DOHH2 (cell line): ENCODE measurements around the gene TRABD2A.

ENCODE experiments used
- H3F3A ChIP-seq: fragments of 200-600 bp; sonication (generic), shearing (Covaris generic); 2 replicates; pipeline ENCODE4 v1.6.0; 2016; ENCODE audit warnings: antibody characterized with exemption, mild to moderate bottlenecking; ENCODE audit not compliant: control insufficient read depth, insufficient read depth
- H3K27ac ChIP-seq: fragments of 200-600 bp; sonication (generic); 2 replicates; pipeline ENCODE4 v1.5.1; 2014; ENCODE audit warnings: low read depth, mild to moderate bottlenecking, low read length, moderate library complexity
- H3K27me3 ChIP-seq: fragments of 200-600 bp; sonication (generic); 2 replicates; pipeline ENCODE4 v1.6.1; 2014; ENCODE audit warnings: mild to moderate bottlenecking, low read length, mixed read lengths; ENCODE audit not compliant: control insufficient read depth
- H3K36me3 ChIP-seq: fragments of 200-600 bp; sonication (generic); 2 replicates; pipeline ENCODE4 v1.6.1; 2014; ENCODE audit warnings: mild to moderate bottlenecking, low read length, moderate library complexity, mixed read lengths; ENCODE audit not compliant: control insufficient read depth
- H3K4me1 ChIP-seq: fragments of 200-600 bp; sonication (generic); 2 replicates; pipeline ENCODE4 v1.6.1; 2014; ENCODE audit warnings: mild to moderate bottlenecking, low read length, mixed read lengths; ENCODE audit not compliant: control insufficient read depth
- H3K4me2 ChIP-seq: fragments of 200-600 bp; sonication (generic); 2 replicates; pipeline ENCODE4 v1.6.0; 2014; ENCODE audit warnings: mild to moderate bottlenecking, low read length, moderate library complexity
- H3K4me3 ChIP-seq: fragments of 200-600 bp; sonication (generic); 2 replicates; pipeline ENCODE4 v1.5.1; 2014; ENCODE audit warnings: mild to moderate bottlenecking, low read length, mixed read lengths
- H3K79me2 ChIP-seq: fragments of 200-600 bp; sonication (generic); 2 replicates; pipeline ENCODE4 v1.6.1; 2014; ENCODE audit warnings: mild to moderate bottlenecking, low read length, mixed read lengths; ENCODE audit not compliant: control insufficient read depth
- H3K9me2 ChIP-seq: fragments of 200-600 bp; sonication (generic); replicated peaks from 2 replicates; pipeline ENCODE4 v1.6.1; 2014; ENCODE audit warnings: mild to moderate bottlenecking, low read length, mixed read lengths; ENCODE audit not compliant: control insufficient read depth
- H3K9me3 ChIP-seq: fragments of 200-600 bp; sonication (generic); 2 replicates; pipeline ENCODE4 v1.6.1; 2014; ENCODE audit warnings: antibody characterized with exemption, low read length, mixed read lengths; ENCODE audit not compliant: control insufficient read depth, insufficient read depth
- H4K20me1 ChIP-seq: fragments of 200-600 bp; sonication (generic); 2 replicates; pipeline ENCODE4 v1.6.0; 2014; ENCODE audit warnings: low read depth, mild to moderate bottlenecking, antibody characterized with exemption, low read length, moderate library complexity; ENCODE audit not compliant: control insufficient read depth, insufficient read depth
- EZH2phosphoT487 ChIP-seq: fragments of 200-600 bp; sonication (generic); IDR thresholded peaks from 2 replicates; pipeline ENCODE4 v1.6.1; 2017; ENCODE audit warnings: borderline replicate concordance, mild to moderate bottlenecking, antibody characterized with exemption, low read length, moderate library complexity, mixed read lengths
- TF ChIP-seq, protein P1 (sequence below): fragments of 200-600 bp; sonication (generic); IDR thresholded peaks from one replicate; pipeline ENCODE4 v1.5.1; 2014; ENCODE audit warnings: antibody characterized with exemption, mild to moderate bottlenecking, low read depth, low read length; ENCODE audit not compliant: poor library complexity, severe bottlenecking

The TRABD2A gene

DNA sequence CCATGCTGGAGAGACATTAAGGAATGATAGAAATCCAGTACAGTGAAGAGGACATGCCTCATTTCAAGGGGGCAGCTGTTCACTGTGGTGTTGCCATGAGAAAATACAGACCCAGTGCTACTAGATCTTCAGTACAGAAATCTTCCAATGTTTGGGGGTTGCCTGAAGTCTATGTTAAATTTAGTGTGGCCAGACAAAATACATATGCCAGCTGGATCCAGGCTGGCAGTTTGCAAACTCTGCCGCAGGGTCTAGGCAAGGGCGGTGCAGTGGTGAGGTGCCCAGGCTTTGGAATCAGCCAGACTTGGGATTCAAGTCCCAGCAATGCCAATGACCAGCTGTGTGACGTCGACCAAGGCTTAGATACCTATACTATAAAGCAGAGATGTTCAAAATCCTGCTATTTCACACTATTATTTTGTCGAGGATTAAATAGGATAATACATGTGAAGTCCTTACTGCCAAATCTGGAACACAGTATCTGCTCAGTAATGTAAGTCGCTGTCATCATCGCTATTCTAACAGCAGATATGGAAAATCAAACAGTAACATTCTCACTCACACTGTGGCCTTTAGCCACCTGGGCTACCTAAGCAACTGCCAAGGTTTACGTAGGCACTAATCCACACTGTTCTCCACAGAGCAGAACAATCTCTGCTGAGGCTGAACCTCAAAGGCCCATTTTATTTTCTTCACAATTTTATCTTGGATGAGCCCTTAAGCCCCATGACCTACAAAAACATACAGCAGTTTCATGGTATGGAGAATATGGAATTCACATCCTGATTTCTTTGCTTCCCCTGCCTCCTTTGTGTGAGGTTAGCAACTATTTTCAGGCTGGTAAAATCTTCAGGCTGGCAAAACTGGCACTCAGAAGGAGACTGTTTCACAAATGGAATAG, 18.7 kb upstream of the TRABD2A start:
- no peak overlapping the region for H3K4me2 ChIP-seq
- no peak overlapping the region for H3K27ac ChIP-seq

DNA sequence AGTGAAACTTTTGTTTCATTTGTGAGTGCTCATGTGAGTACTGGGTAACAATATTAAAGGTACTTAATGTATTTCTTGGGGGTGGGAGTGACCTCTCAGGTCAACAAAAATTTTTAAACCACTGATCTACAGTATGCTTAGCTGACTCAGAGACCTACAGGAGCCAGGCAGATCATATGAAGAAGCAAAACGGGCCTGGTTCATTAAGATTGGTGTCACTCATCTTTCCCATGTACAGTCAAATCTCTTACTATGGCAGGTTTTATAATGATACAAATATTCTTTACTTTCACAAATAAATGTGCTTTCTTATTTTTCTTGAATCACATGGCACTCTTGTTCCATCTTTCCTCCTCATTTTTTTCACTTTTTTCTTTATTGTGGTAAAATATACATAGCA, 16.9 kb upstream of the TRABD2A start:
- Histone ChIP-seq H3K9me2 (no peaks in the 10 kb centered on the region), H3K36me3 (no peaks in the 10 kb centered on the region), H3K27ac (peak overlapping the region; percentile 68), H3K4me1 (peaks cover 50% of the 10 kb centered on the region), H3K27me3 (no peaks in the 10 kb centered on the region), H3K9me3 (no peaks in the 10 kb centered on the region), H3F3A (peaks cover 19% of the 10 kb centered on the region), H4K20me1 (no peaks in the 10 kb centered on the region), H3K79me2 (no peaks in the 10 kb centered on the region), H3K4me3 (no peak overlapping the region; the same call in 1 of the 2 replicates), H3K4me2 (peak overlapping the region; percentile 65)
- TF ChIP-seq EZH2phosphoT487: no peak
- TF ChIP-seq, protein P1, sequence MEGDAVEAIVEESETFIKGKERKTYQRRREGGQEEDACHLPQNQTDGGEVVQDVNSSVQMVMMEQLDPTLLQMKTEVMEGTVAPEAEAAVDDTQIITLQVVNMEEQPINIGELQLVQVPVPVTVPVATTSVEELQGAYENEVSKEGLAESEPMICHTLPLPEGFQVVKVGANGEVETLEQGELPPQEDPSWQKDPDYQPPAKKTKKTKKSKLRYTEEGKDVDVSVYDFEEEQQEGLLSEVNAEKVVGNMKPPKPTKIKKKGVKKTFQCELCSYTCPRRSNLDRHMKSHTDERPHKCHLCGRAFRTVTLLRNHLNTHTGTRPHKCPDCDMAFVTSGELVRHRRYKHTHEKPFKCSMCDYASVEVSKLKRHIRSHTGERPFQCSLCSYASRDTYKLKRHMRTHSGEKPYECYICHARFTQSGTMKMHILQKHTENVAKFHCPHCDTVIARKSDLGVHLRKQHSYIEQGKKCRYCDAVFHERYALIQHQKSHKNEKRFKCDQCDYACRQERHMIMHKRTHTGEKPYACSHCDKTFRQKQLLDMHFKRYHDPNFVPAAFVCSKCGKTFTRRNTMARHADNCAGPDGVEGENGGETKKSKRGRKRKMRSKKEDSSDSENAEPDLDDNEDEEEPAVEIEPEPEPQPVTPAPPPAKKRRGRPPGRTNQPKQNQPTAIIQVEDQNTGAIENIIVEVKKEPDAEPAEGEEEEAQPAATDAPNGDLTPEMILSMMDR: no peak

More for the DNA sequence above, 18.7 kb upstream of the TRABD2A start:
- no peaks in the 10 kb centered on the region for H3K79me2 ChIP-seq
- H3K9me2 ChIP-seq: no peaks in the 10 kb centered on the region
- H3K4me3 ChIP-seq: no peak overlapping the region
- H4K20me1 ChIP-seq: no peaks in the 10 kb centered on the region
- H3K36me3 ChIP-seq: no peaks in the 10 kb centered on the region
- TF ChIP-seq EZH2phosphoT487: no peak
- TF ChIP-seq, protein P1: no peak
- H3K9me3 ChIP-seq: no peaks in the 10 kb centered on the region
- H3K4me1 ChIP-seq: peaks cover 47% of the 10 kb centered on the region
- H3F3A ChIP-seq: peaks cover 12% of the 10 kb centered on the region
- peaks cover 2% of the 10 kb centered on the region; the same call in 1 of the 2 replicates for H3K27me3 ChIP-seq

DNA sequence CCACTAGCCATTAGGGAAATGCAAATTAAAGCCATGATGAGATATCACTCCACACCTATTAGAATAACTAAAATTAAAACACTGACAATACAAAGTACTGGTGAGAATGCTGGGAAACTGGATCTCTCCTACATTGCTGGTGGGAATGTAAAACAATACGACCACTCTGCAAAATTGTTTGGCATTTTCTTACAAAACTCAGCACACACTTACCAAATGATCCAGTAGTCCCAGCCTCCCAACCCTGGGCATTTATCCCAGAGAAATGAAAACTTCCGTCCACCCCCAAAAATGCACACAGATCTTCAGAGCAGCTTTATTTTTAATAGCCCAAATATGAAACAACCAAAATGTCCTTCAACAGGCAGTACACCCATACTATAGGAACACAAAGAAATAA, 15.7 kb upstream of the TRABD2A start:
- Histone ChIP-seq H3K79me2 (no peaks in the 10 kb centered on the region), H3F3A (peaks cover 19% of the 10 kb centered on the region), H3K4me1 (peaks cover 50% of the 10 kb centered on the region), H3K36me3 (no peaks in the 10 kb centered on the region), H3K4me2 (no peak overlapping the region; the same call in 1 of the 2 replicates), H3K9me3 (no peaks in the 10 kb centered on the region), H4K20me1 (no peaks in the 10 kb centered on the region), H3K9me2 (no peaks in the 10 kb centered on the region), H3K27me3 (no peaks in the 10 kb centered on the region), H3K4me3 (no peak overlapping the region), H3K27ac (peak overlapping the region; percentile 3; the same call in 1 of the 2 replicates)
- no peak for TF ChIP-seq EZH2phosphoT487
- TF ChIP-seq, protein P1: no peak
